Prostate gland (tissue), 2 donors: ENCODE results near the gene ASIC2.

ENCODE experiments used
- POLR2A ChIP-seq: fragments of 450-650 bp; IDR thresholded peaks from one replicate; pipeline ENCODE4 v1.6.1; 2016; ENCODE audit warnings: antibody characterized with exemption, mild to moderate bottlenecking
- POLR2AphosphoS5 ChIP-seq: sonication (generic); formaldehyde crosslinking; IDR thresholded peaks from one replicate; pipeline ENCODE4 v1.6.1; 2017; ENCODE audit warnings: antibody characterized with exemption
- TF ChIP-seq, protein P1 (sequence below), 4 experiments: fragments of 200-600 bp in 2 of 4; fragments of 450-650 bp in 2 of 4; sonication (generic) in 2 of 4; IDR thresholded peaks; 1 replicate in 3 of 4; 2 replicates in 1 of 4; pipeline ENCODE4 v1.5.1; 2016 to 2019; ENCODE audit warnings: antibody characterized with exemption in 4 of 4, mild to moderate bottlenecking in 2 of 4, moderate library complexity in 2 of 4

DNA sequence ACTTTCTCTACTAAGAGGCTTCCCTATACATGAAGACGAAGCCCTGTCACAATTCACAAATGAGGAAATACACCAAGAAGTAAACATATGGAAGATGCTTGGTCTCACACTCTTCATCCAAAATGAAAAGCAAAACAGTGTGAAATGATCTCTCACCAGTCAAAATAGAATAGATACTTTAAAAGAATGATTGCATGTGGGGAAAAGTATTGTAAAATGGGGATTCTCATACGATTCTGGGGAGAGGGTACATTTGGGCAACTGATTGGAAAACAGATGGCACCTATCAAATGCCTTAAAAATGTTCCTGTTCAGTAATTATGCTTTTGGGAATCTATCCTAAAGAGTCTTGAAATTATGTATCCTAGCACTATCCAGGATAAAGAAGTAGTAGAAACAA lies 78.1 kb downstream of the ASIC2 start:
- no peak for TF ChIP-seq POLR2AphosphoS5
- TF ChIP-seq, protein P1, sequence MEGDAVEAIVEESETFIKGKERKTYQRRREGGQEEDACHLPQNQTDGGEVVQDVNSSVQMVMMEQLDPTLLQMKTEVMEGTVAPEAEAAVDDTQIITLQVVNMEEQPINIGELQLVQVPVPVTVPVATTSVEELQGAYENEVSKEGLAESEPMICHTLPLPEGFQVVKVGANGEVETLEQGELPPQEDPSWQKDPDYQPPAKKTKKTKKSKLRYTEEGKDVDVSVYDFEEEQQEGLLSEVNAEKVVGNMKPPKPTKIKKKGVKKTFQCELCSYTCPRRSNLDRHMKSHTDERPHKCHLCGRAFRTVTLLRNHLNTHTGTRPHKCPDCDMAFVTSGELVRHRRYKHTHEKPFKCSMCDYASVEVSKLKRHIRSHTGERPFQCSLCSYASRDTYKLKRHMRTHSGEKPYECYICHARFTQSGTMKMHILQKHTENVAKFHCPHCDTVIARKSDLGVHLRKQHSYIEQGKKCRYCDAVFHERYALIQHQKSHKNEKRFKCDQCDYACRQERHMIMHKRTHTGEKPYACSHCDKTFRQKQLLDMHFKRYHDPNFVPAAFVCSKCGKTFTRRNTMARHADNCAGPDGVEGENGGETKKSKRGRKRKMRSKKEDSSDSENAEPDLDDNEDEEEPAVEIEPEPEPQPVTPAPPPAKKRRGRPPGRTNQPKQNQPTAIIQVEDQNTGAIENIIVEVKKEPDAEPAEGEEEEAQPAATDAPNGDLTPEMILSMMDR (IDR thresholded peaks at IDR 0.05): no peak
- no peak for TF ChIP-seq POLR2A
